WTC11 (cell line): ENCODE results near the gene SHC3. TPM values are rescaled to one million over a fixed set of nuclear protein-coding genes. Genes with fewer than 3 reads are reported as not detected.

Source experiments
- ATAC-seq: fragments of 200-7000 bp; cut with Tn5 transposase; 2 replicates; pipeline ENCODE4 v1.10.0; 2021; ENCODE audit warnings: mild to moderate bottlenecking, moderate library complexity
- CTCF ChIA-PET: fragments of 300-600 bp; sonication (Branson Sonifier 250); formaldehyde crosslinking; loops from one replicate; lab custom pipeline; 2021; ENCODE audit warnings: antibody characterized with exemption; lab: Charles Lee
- POLR2A ChIA-PET: fragments of 350-600 bp; sonication (Branson Sonifier 250); formaldehyde crosslinking; loops from one replicate; lab custom pipeline; 2021; ENCODE audit warnings: antibody characterized with exemption; lab: Charles Lee
- DNase-seq: peaks from one replicate; pipeline ENCODE4 v3.0.0; 2021; ENCODE audit warnings: low spot score
- H3K27ac Mint-ChIP-seq: 2 replicates; pipeline ENCODE4 v1.8.0; 2021; ENCODE audit warnings: mixed read lengths
- H3K27me3 Mint-ChIP-seq: 2 replicates; pipeline ENCODE4 v1.8.0; 2021; ENCODE audit warnings: low read depth, mild to moderate bottlenecking, moderate library complexity, mixed read lengths
- H3K36me3 Mint-ChIP-seq: 2 replicates; pipeline ENCODE4 v1.8.0; 2021; ENCODE audit warnings: mixed read lengths
- H3K4me1 Mint-ChIP-seq: 2 replicates; pipeline ENCODE4 v1.8.0; 2022; ENCODE audit warnings: mixed read lengths
- H3K4me3 Mint-ChIP-seq: 2 replicates; pipeline ENCODE4 v1.8.0; 2021; ENCODE audit warnings: mild to moderate bottlenecking, moderate library complexity, mixed read lengths
- H3K9me3 Mint-ChIP-seq: 2 replicates; pipeline ENCODE4 v1.8.0; 2021; ENCODE audit warnings: mixed read lengths
- AFF4 ChIP-seq: sonication (generic); formaldehyde crosslinking; IDR thresholded peaks from 2 replicates; pipeline ENCODE4 v1.8.1; 2023; ENCODE audit warnings: mild to moderate bottlenecking, missing genetic modification reagents, borderline replicate concordance
- AR ChIP-seq: fragments of 250-450 bp; sonication (Bioruptor Pico); IDR thresholded peaks from 2 replicates; pipeline ENCODE4 v1.9.0; 2021; ENCODE audit warnings: mild to moderate bottlenecking
- E2F4 ChIP-seq: sonication (generic); formaldehyde crosslinking; IDR thresholded peaks from 2 replicates; pipeline ENCODE4 v1.8.1; 2022; ENCODE audit warnings: low read depth, mild to moderate bottlenecking, moderate library complexity, missing genetic modification reagents, borderline replicate concordance
- ELF4 ChIP-seq: sonication (generic); formaldehyde crosslinking; IDR thresholded peaks from 2 replicates; pipeline ENCODE4 v1.8.1; 2022; ENCODE audit warnings: low read depth, mild to moderate bottlenecking, moderate library complexity, missing genetic modification reagents
- ERG ChIP-seq: fragments of 250-450 bp; sonication (Bioruptor Pico); IDR thresholded peaks from 2 replicates; pipeline ENCODE4 v1.8.0; 2021; ENCODE audit warnings: mild to moderate bottlenecking
- FOXP4 ChIP-seq: sonication (generic); formaldehyde crosslinking; IDR thresholded peaks from 2 replicates; pipeline ENCODE4 v1.8.0; 2022; ENCODE audit warnings: mild to moderate bottlenecking, missing genetic modification reagents
- MXD4 ChIP-seq: fragments of 250-450 bp; sonication (Bioruptor Pico); IDR thresholded peaks from 2 replicates; pipeline ENCODE4 v1.8.0; 2021; ENCODE audit warnings: mild to moderate bottlenecking, moderate library complexity, borderline replicate concordance
- OVOL2 ChIP-seq: fragments of 250-450 bp; sonication (Bioruptor Pico); IDR thresholded peaks from 2 replicates; pipeline ENCODE4 v1.9.0; 2021; ENCODE audit warnings: mild to moderate bottlenecking, borderline replicate concordance
- PRRX2 ChIP-seq: fragments of 250-450 bp; sonication (Bioruptor Pico); IDR thresholded peaks from 2 replicates; pipeline ENCODE4 v1.8.0; 2021; ENCODE audit warnings: mild to moderate bottlenecking
- RELA ChIP-seq: sonication (generic); formaldehyde crosslinking; IDR thresholded peaks from 2 replicates; pipeline ENCODE4 v1.8.1; 2022; ENCODE audit warnings: missing genetic modification reagents, mild to moderate bottlenecking, borderline replicate concordance
- STAT6 ChIP-seq: sonication (generic); formaldehyde crosslinking; conservative IDR thresholded peaks from 2 replicates; pipeline ENCODE4 v1.8.1; 2023; ENCODE audit warnings: mild to moderate bottlenecking, low read depth, missing genetic modification reagents, moderate library complexity
- TP53 ChIP-seq: sonication (generic); formaldehyde crosslinking; IDR thresholded peaks from 2 replicates; pipeline ENCODE4 v1.8.1; 2023; ENCODE audit warnings: mild to moderate bottlenecking, missing genetic modification reagents
- USF1 ChIP-seq: sonication (generic); formaldehyde crosslinking; IDR thresholded peaks from 2 replicates; pipeline ENCODE4 v1.8.0; 2022; ENCODE audit warnings: mild to moderate bottlenecking, missing genetic modification reagents
- ZMAT4 ChIP-seq: fragments of 250-450 bp; sonication (Bioruptor Pico); IDR thresholded peaks from 2 replicates; pipeline ENCODE4 v1.9.0; 2021; ENCODE audit warnings: mild to moderate bottlenecking
- ZNF121 ChIP-seq: sonication (generic); formaldehyde crosslinking; IDR thresholded peaks from 2 replicates; pipeline ENCODE4 v1.8.0; 2023; ENCODE audit warnings: missing genetic modification reagents
- total RNA-seq: library from RNA; stranded (reverse); gene quantifications from 3 replicates; pipeline ENCODE4 v1.2.3, GENCODE V29; 2021

Gene SHC3
- total RNA-seq, 1 experiment from 2014 or later, result 4.9 TPM

- no peak for TF ChIP-seq ELF4
- no peak for TF ChIP-seq RELA
- TF ChIP-seq MXD4 (CRISPR knock-in tag), result no peak
- TF ChIP-seq TP53 (CRISPR knock-in tag), result no peak
- no peak for TF ChIP-seq ZMAT4
- no peak for TF ChIP-seq OVOL2 (CRISPR knock-in tag)
- no peak for TF ChIP-seq STAT6 (CRISPR knock-in tag)
- TF ChIP-seq E2F4, result no peak
- TF ChIP-seq USF1 (CRISPR knock-in tag), result no peak
These were observed 129.0 kb downstream of the SHC3 start (continued) for GRCh38 chr9:89049646-89050045.

GRCh38 chr9:89048616-89049015 lies 130.0 kb downstream of the SHC3 start:
- peak; percentile 36 for DNase-seq
- Mint-ChIP-seq H3K4me1 (peaks cover 2% of the 10 kb centered on the region; the same call in 1 of the 2 replicates), H3K9me3 (no peaks in the 10 kb centered on the region), H3K27me3 (no peaks in the 10 kb centered on the region), H3K36me3 (no peaks in the 10 kb centered on the region; the same call in 1 of the 2 replicates), H3K4me3 (no peak overlapping the region), H3K27ac (no peak overlapping the region)
- peak; percentile 71 for ATAC-seq
- ChIA-PET POLR2A (no interaction called here), CTCF (interaction anchor here (0.6 to 1.6 kb wide), 5 partner anchors 12 to 388 kb away, joined by 3 to 6 read pairs (median 4); no protein-coding TSS in a partner anchor)
- TF ChIP-seq FOXP4 (CRISPR knock-in tag) (no peak), PRRX2 (CRISPR knock-in tag) (no peak), AR (CRISPR knock-in tag) (no peak), ZNF121 (CRISPR knock-in tag) (0 out of 2 replicates have a peak, but pooled peaks have one; percentile 55), AFF4 (CRISPR knock-in tag) (no peak), ERG (no peak)
